ENCODE measurements around the gene TSPAN18. TPM values are rescaled to one million over a fixed set of nuclear protein-coding genes. Genes with fewer than 3 reads are reported as not detected.

Gene TSPAN18
- total RNA-seq, 1 experiment from 2014 or later, result 21.3 TPM

- ChIA-PET POLR2A (no interaction called here), CTCF (no interaction called here)
- no peaks in the 10 kb centered on the region; the same call in 1 of the 2 replicates for H3K4me1 ChIP-seq (ENCODE audit: control insufficient read depth, insufficient read depth, low read length)
- DNase-seq (ENCODE audit: low read depth, low spot score), result no peak
- H3K27ac ChIP-seq (ENCODE audit: low read length), result no peak overlapping the region
- no peak overlapping the region for H3K4me3 ChIP-seq (ENCODE audit: low read depth in 2 of 2, low read length in 2 of 2)
- no peaks in the 10 kb centered on the region for H3K9me3 ChIP-seq (ENCODE audit: control insufficient read depth, insufficient read depth, low read depth, low read length)
- no peak for ATAC-seq
- no peaks in the 10 kb centered on the region for H3K27me3 ChIP-seq (ENCODE audit: control insufficient read depth, insufficient read depth, low read length)
- in situ Hi-C loops (cut with HindIII; ENCODE audit: low pct_unique_long_range_greater_than_20kb, low sequenced_read_pairs) (no loop called here), intact Hi-C loops (cut with micrococcal nuclease; ENCODE audit: unreplicated experiment) (no loop called here)
- no peaks in the 10 kb centered on the region for H3K36me3 ChIP-seq (ENCODE audit: control insufficient read depth, insufficient read depth, low read length)
- no peak for TF ChIP-seq TCF7L2 (IDR thresholded peaks at IDR 0.05; ENCODE audit: low read depth, low read length)
- TF ChIP-seq, protein P1, sequence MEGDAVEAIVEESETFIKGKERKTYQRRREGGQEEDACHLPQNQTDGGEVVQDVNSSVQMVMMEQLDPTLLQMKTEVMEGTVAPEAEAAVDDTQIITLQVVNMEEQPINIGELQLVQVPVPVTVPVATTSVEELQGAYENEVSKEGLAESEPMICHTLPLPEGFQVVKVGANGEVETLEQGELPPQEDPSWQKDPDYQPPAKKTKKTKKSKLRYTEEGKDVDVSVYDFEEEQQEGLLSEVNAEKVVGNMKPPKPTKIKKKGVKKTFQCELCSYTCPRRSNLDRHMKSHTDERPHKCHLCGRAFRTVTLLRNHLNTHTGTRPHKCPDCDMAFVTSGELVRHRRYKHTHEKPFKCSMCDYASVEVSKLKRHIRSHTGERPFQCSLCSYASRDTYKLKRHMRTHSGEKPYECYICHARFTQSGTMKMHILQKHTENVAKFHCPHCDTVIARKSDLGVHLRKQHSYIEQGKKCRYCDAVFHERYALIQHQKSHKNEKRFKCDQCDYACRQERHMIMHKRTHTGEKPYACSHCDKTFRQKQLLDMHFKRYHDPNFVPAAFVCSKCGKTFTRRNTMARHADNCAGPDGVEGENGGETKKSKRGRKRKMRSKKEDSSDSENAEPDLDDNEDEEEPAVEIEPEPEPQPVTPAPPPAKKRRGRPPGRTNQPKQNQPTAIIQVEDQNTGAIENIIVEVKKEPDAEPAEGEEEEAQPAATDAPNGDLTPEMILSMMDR (IDR thresholded peaks at IDR 0.05), result no peak
- BruUV-seq (replicated peaks), result no TSS peak
These were observed 55.7 kb downstream of the TSPAN18 start for GRCh38 chr11:44782478-44782877.

GRCh38 chr11:44784436-44784760 is 57.6 kb downstream of the TSPAN18 start:
- ATAC-seq (no peak), DNase-seq (ENCODE audit: low read depth, low spot score) (no peak)
- no peaks in the 10 kb centered on the region; the same call in 1 of the 2 replicates for H3K4me1 ChIP-seq (ENCODE audit: control insufficient read depth, insufficient read depth, low read length)
- BruUV-seq (replicated peaks), result no TSS peak
- POLR2A ChIA-PET, result no interaction called here
- no peaks in the 10 kb centered on the region for H3K36me3 ChIP-seq (ENCODE audit: control insufficient read depth, insufficient read depth, low read length)
- CTCF ChIA-PET, result interaction anchor here (0.6 kb wide), 2 partner anchors 15 to 1793 kb away, joined by 3 to 5 read pairs; no protein-coding TSS in a partner anchor
- no peak overlapping the region for H3K4me3 ChIP-seq (ENCODE audit: low read depth in 2 of 2, low read length in 2 of 2)
- H3K9me3 ChIP-seq (ENCODE audit: control insufficient read depth, insufficient read depth, low read depth, low read length), result no peaks in the 10 kb centered on the region
- H3K27me3 ChIP-seq (ENCODE audit: control insufficient read depth, insufficient read depth, low read length), result no peaks in the 10 kb centered on the region
- intact Hi-C loops (cut with micrococcal nuclease; ENCODE audit: unreplicated experiment) (no loop called here), in situ Hi-C loops (cut with HindIII; ENCODE audit: low pct_unique_long_range_greater_than_20kb, low sequenced_read_pairs) (no loop called here)
- no peak for TF ChIP-seq SIN3A (IDR thresholded peaks at IDR 0.05; ENCODE audit: borderline replicate concordance, insufficient read depth, low read depth, low read length)
- no peak for TF ChIP-seq TCF7L2 (IDR thresholded peaks at IDR 0.05; ENCODE audit: low read depth, low read length)
- TF ChIP-seq, protein P1 (IDR thresholded peaks at IDR 0.05), result no peak
- TF ChIP-seq, protein P2, sequence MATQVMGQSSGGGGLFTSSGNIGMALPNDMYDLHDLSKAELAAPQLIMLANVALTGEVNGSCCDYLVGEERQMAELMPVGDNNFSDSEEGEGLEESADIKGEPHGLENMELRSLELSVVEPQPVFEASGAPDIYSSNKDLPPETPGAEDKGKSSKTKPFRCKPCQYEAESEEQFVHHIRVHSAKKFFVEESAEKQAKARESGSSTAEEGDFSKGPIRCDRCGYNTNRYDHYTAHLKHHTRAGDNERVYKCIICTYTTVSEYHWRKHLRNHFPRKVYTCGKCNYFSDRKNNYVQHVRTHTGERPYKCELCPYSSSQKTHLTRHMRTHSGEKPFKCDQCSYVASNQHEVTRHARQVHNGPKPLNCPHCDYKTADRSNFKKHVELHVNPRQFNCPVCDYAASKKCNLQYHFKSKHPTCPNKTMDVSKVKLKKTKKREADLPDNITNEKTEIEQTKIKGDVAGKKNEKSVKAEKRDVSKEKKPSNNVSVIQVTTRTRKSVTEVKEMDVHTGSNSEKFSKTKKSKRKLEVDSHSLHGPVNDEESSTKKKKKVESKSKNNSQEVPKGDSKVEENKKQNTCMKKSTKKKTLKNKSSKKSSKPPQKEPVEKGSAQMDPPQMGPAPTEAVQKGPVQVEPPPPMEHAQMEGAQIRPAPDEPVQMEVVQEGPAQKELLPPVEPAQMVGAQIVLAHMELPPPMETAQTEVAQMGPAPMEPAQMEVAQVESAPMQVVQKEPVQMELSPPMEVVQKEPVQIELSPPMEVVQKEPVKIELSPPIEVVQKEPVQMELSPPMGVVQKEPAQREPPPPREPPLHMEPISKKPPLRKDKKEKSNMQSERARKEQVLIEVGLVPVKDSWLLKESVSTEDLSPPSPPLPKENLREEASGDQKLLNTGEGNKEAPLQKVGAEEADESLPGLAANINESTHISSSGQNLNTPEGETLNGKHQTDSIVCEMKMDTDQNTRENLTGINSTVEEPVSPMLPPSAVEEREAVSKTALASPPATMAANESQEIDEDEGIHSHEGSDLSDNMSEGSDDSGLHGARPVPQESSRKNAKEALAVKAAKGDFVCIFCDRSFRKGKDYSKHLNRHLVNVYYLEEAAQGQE (IDR thresholded peaks at IDR 0.05; ENCODE audit: insufficient read depth in 1 of 2, low read depth in 2 of 2, low read length in 1 of 2), result no peak
- TF ChIP-seq POLR2AphosphoS5 (IDR thresholded peaks at IDR 0.05; ENCODE audit: low read depth, low read length), result no peak
- H3K27ac ChIP-seq (ENCODE audit: low read length), result no peak overlapping the region

All from Panc1 (cell line).